GM06990 (cell line): ENCODE measurements around the gene UGGT2.

Experiments used
- DNase-seq: peaks from one replicate; pipeline ENCODE4 v3.0.0-alpha.2; 2011; ENCODE audit not compliant: insufficient read length; ENCODE audit errors: extremely low read depth
- H3K27me3 ChIP-seq: replicated peaks from 2 replicates; pipeline ENCODE4 v1.6.0; 2011; ENCODE audit warnings: low read length; ENCODE audit not compliant: control insufficient read depth, insufficient read depth
- H3K36me3 ChIP-seq: 2 replicates; pipeline ENCODE4 v1.5.1; 2011; ENCODE audit warnings: low read length; ENCODE audit not compliant: control insufficient read depth, insufficient read depth
- H3K4me3 ChIP-seq: replicated peaks from 2 replicates; pipeline ENCODE4 v1.5.1; 2011; ENCODE audit warnings: low read depth, mild to moderate bottlenecking, control low read depth, low read length
- CTCF ChIP-seq: IDR thresholded peaks from 2 replicates; pipeline ENCODE4 v1.5.1; 2011; ENCODE audit warnings: low read length, control low read depth, mild to moderate bottlenecking, inconsistent platforms; ENCODE audit not compliant: insufficient read depth, poor library complexity, severe bottlenecking

Gene UGGT2

GRCh38 chr13:95926231-95926630 is 127.0 kb downstream of the UGGT2 start:
- Histone ChIP-seq H3K4me3 (no peak overlapping the region), H3K36me3 (no peaks in the 10 kb centered on the region; the same call in 1 of the 2 replicates), H3K27me3 (no peaks in the 10 kb centered on the region)
- no peak for TF ChIP-seq CTCF
- no peak for DNase-seq

- TF ChIP-seq CTCF, result no peak
- no peak for DNase-seq
- Histone ChIP-seq H3K36me3 (no peaks in the 10 kb centered on the region), H3K27me3 (no peaks in the 10 kb centered on the region), H3K4me3 (no peak overlapping the region)
Measured at GRCh38 chr13:95924389-95924994, 128.7 kb downstream of the UGGT2 start.

- Histone ChIP-seq H3K36me3 (no peaks in the 10 kb centered on the region), H3K4me3 (no peak overlapping the region), H3K27me3 (no peaks in the 10 kb centered on the region)
- DNase-seq, result no peak
- no peak for TF ChIP-seq CTCF
Measured at GRCh38 chr13:95921485-95921884, 131.7 kb downstream of the UGGT2 start.

GRCh38 chr13:95920485-95920884 is 132.7 kb downstream of the UGGT2 start:
- H3K27me3 ChIP-seq, result no peaks in the 10 kb centered on the region
- no peak for DNase-seq
- no peak for TF ChIP-seq CTCF
- no peak overlapping the region for H3K4me3 ChIP-seq
- peaks cover 3% of the 10 kb centered on the region; the same call in 1 of the 2 replicates for H3K36me3 ChIP-seq

GRCh38 chr13:95918860-95919259 is 134.3 kb downstream of the UGGT2 start:
- DNase-seq, result no peak
- no peaks in the 10 kb centered on the region for H3K27me3 ChIP-seq
- H3K4me3 ChIP-seq, result no peak overlapping the region
- H3K36me3 ChIP-seq, result peaks cover 3% of the 10 kb centered on the region; the same call in 1 of the 2 replicates
- TF ChIP-seq CTCF, result no peak
